Mesenchymal stem cell (in vitro differentiated cells and primary cell): ENCODE measurements around the gene KCNC1.

Source experiments
- DNase-seq: peaks from one replicate; pipeline ENCODE4 v3.0.0-alpha.2; 2013
- H2AFZ ChIP-seq: one replicate; pipeline ENCODE4 v1.6.1; 2013; ENCODE audit warnings: low read depth, mild to moderate bottlenecking, control low read depth, inconsistent platforms, low read length, moderate library complexity
- H2AK5ac ChIP-seq: 2 replicates; pipeline ENCODE4 v1.6.1; 2013; ENCODE audit warnings: low read length, moderate library complexity, mild to moderate bottlenecking, inconsistent platforms; ENCODE audit not compliant: severe bottlenecking
- H2BK120ac ChIP-seq: one replicate; pipeline ENCODE4 v1.6.1; 2013; ENCODE audit warnings: low read depth, mild to moderate bottlenecking, inconsistent platforms, low read length, moderate library complexity
- H2BK12ac ChIP-seq, 2 experiments: one replicate each; pipeline ENCODE4 v1.6.1; 2013; ENCODE audit warnings: inconsistent platforms in 2 of 2, low read length in 2 of 2, mild to moderate bottlenecking in 2 of 2, moderate library complexity in 2 of 2, control low read depth in 1 of 2
- H2BK15ac ChIP-seq: one replicate; pipeline ENCODE4 v1.6.1; 2013; ENCODE audit warnings: mild to moderate bottlenecking, low read depth, inconsistent platforms; ENCODE audit not compliant: poor library complexity, severe bottlenecking
- H2BK5ac ChIP-seq: 2 replicates; pipeline ENCODE4 v1.6.1; 2013; ENCODE audit warnings: low read depth, mild to moderate bottlenecking, low read length, control low read depth, inconsistent platforms; ENCODE audit not compliant: poor library complexity, severe bottlenecking
- H3K14ac ChIP-seq, 2 experiments: one replicate each; pipeline ENCODE4 v1.6.1; 2013; ENCODE audit warnings: inconsistent platforms in 2 of 2, low read length in 2 of 2, control low read depth in 1 of 2, mild to moderate bottlenecking in 1 of 2, moderate library complexity in 1 of 2
- H3K18ac ChIP-seq, 2 experiments: one replicate each; pipeline ENCODE4 v1.6.1; 2013; ENCODE audit warnings: inconsistent platforms in 2 of 2, low read length in 2 of 2, control low read depth in 1 of 2, low read depth in 1 of 2, mild to moderate bottlenecking in 1 of 2
- H3K23ac ChIP-seq, 2 experiments: one replicate each; pipeline ENCODE4 v1.6.1; 2013; ENCODE audit warnings: inconsistent platforms in 2 of 2, low read length in 2 of 2, mild to moderate bottlenecking in 2 of 2, moderate library complexity in 2 of 2, control low read depth in 1 of 2
- H3K27ac ChIP-seq: 2 replicates; pipeline ENCODE4 v1.5.1; 2013; ENCODE audit warnings: mild to moderate bottlenecking, moderate library complexity, low read length, control low read depth, inconsistent platforms; ENCODE audit not compliant: poor library complexity, severe bottlenecking
- H3K27me3 ChIP-seq, 2 experiments: 2 replicates each; pipeline versions ENCODE4 v1.6.1 to v1.7.0; 2013; ENCODE audit warnings: low read length in 2 of 2, mild to moderate bottlenecking in 2 of 2, moderate library complexity in 2 of 2, control low read depth in 1 of 2, inconsistent platforms in 1 of 2; ENCODE audit not compliant: control insufficient read depth in 1 of 2, insufficient read depth in 1 of 2
- H3K36me3 ChIP-seq, 2 experiments: 2 replicates each; pipeline versions ENCODE4 v1.6.1 to v1.7.0; 2013; ENCODE audit warnings: low read length in 2 of 2, control low read depth in 1 of 2, inconsistent platforms in 1 of 2, low read depth in 1 of 2, mild to moderate bottlenecking in 1 of 2; ENCODE audit not compliant: insufficient read depth in 2 of 2, control insufficient read depth in 1 of 2
- H3K4ac ChIP-seq, 2 experiments: one replicate each; pipeline ENCODE4 v1.6.1; 2013; ENCODE audit warnings: inconsistent platforms in 2 of 2, low read length in 2 of 2, mild to moderate bottlenecking in 2 of 2, moderate library complexity in 2 of 2, control low read depth in 1 of 2, low read depth in 1 of 2
- H3K4me1 ChIP-seq: 2 replicates; pipeline ENCODE4 v1.6.1; 2013; ENCODE audit warnings: low read depth, low read length, control low read depth; ENCODE audit not compliant: control insufficient read depth, insufficient read depth
- H3K4me2 ChIP-seq: 2 replicates; pipeline ENCODE4 v1.6.1; 2013; ENCODE audit warnings: low read length, mild to moderate bottlenecking, inconsistent platforms; ENCODE audit not compliant: poor library complexity, severe bottlenecking
- H3K4me3 ChIP-seq, 2 experiments: 2 replicates each; pipeline versions ENCODE4 v1.5.1 to v1.7.0; 2013; ENCODE audit warnings: low read length in 2 of 2, mild to moderate bottlenecking in 2 of 2, control low read depth in 1 of 2, low read depth in 1 of 2; ENCODE audit not compliant: insufficient read depth in 1 of 2
- H3K79me1 ChIP-seq: replicated peaks from 2 replicates; pipeline ENCODE4 v1.6.1; 2013; ENCODE audit warnings: mild to moderate bottlenecking, control low read depth, low read length, inconsistent platforms; ENCODE audit not compliant: poor library complexity, severe bottlenecking
- H3K9ac ChIP-seq: 2 replicates; pipeline ENCODE4 v1.7.0; 2013; ENCODE audit warnings: mild to moderate bottlenecking, low read length, moderate library complexity
- H3K9me3 ChIP-seq: 2 replicates; pipeline ENCODE4 v1.7.0; 2013; ENCODE audit warnings: mild to moderate bottlenecking, low read length; ENCODE audit not compliant: control insufficient read depth
- H4K8ac ChIP-seq: one replicate; pipeline ENCODE4 v1.6.1; 2013; ENCODE audit warnings: inconsistent platforms, mild to moderate bottlenecking, low read length, moderate library complexity
- H4K91ac ChIP-seq: one replicate; pipeline ENCODE4 v1.6.1; 2013; ENCODE audit warnings: mild to moderate bottlenecking, low read length, inconsistent platforms
- WGBS: methylation state at CpG from one replicate; pipeline ENCODE4 v1.1.7; 2013; ENCODE audit warnings: mixed read lengths; 5-methylcytosine and 5-hydroxymethylcytosine counted together

Gene KCNC1

DNA sequence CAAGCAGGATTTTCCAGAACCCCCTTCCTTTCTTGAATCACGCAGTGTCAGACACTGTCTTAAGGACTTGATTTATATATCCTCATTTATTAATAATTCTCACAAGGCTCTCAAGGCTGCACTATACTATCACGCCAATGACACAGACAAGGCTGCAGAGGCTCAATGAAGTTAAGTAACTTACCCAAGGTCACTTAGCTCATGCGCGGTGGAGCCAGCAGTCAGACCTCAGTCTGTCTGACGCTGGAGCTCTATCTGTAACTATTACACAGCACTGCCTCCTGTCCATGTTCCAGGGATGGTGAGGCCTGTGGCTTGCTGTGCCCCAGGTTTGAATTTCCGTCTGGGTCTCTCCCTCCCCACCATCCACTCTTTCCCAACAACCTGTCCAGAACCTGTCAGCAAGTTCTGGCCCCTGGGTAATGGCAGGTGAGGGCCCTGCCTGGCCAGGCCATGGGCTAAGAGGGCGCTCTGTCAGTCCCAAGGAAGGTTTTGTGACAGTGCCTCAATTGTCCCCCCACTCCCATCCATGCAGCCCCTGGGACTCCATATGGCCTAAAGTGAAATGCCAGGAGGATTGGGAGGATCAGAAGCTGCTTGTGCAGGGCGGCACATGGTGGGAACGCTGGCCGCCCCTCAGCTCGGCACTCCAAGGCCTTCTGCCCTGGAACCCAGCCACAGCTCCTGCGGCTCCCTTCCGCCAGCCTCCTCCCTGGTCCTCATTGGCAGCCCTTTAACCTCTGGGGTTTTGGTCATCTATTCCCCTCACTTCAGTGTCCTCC, 8.6 kb downstream of the KCNC1 start:
- H3K4me3 ChIP-seq = no peak overlapping the region
- DNase-seq = no peak
- H3K9ac ChIP-seq = no peak overlapping the region
- H3K79me1 ChIP-seq = no peaks in the 10 kb centered on the region
- H3K9me3 ChIP-seq = no peaks in the 10 kb centered on the region
- no peak overlapping the region for H3K27ac ChIP-seq
- no peaks in the 10 kb centered on the region for H3K36me3 ChIP-seq
- no peak overlapping the region for H4K8ac ChIP-seq
- no peak overlapping the region for H3K4me2 ChIP-seq
- no peak overlapping the region for H2BK15ac ChIP-seq
- no peak overlapping the region for H2BK120ac ChIP-seq
- no peak overlapping the region for H2BK12ac ChIP-seq
- no peak overlapping the region for H3K14ac ChIP-seq
- no peak overlapping the region for H2AK5ac ChIP-seq
- WGBS = 85% methylated on average over 12 of the region's 13 CpGs
- no peak overlapping the region for H3K18ac ChIP-seq
- no peak overlapping the region for H3K4ac ChIP-seq
- no peak overlapping the region for H2BK5ac ChIP-seq
- no peak overlapping the region for H3K23ac ChIP-seq
- no peak overlapping the region for H4K91ac ChIP-seq
- H2AFZ ChIP-seq = no peak overlapping the region
- H3K27me3 ChIP-seq = peaks cover 52 to 66% of the 10 kb centered on the region in 2 experiments
- peaks cover 2% of the 10 kb centered on the region for H3K4me1 ChIP-seq

DNA sequence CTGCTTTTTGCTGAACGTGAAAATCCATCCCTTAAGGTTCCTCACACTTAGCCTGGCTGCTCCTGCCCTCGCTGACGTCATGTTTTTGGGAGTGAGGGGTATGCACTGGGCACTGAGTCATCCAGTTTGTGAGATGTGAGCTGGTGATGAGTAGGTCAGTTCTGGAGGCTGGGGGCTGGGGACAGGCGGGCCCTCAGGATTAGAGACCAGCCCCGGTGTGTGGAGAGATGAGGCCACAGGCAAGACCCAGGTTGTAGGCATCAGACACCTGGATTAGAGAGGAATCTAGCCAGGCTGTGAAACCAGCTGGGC, 9.2 kb downstream of the KCNC1 start:
- H3K27ac ChIP-seq = no peak overlapping the region
- H3K4me1 ChIP-seq = peaks cover 2% of the 10 kb centered on the region
- H3K4me3 ChIP-seq = no peak overlapping the region
- H3K23ac ChIP-seq = no peak overlapping the region
- no peak overlapping the region for H2BK15ac ChIP-seq
- H2BK5ac ChIP-seq = no peak overlapping the region
- H3K27me3 ChIP-seq = peaks cover 49 to 64% of the 10 kb centered on the region in 2 experiments
- H3K9me3 ChIP-seq = no peaks in the 10 kb centered on the region
- H3K79me1 ChIP-seq = no peaks in the 10 kb centered on the region
- H2BK12ac ChIP-seq = no peak overlapping the region
- no peak overlapping the region for H3K18ac ChIP-seq
- H3K4ac ChIP-seq = no peak overlapping the region
- no peak overlapping the region for H2AFZ ChIP-seq
- no peak for DNase-seq
- no peak overlapping the region for H2BK120ac ChIP-seq
- no peaks in the 10 kb centered on the region for H3K36me3 ChIP-seq
- no peak overlapping the region for H2AK5ac ChIP-seq
- H3K14ac ChIP-seq = no peak overlapping the region
- WGBS = 60% methylated on average over 4 of the region's 5 CpGs
- no peak overlapping the region for H3K4me2 ChIP-seq
- H4K91ac ChIP-seq = no peak overlapping the region
- H3K9ac ChIP-seq = no peak overlapping the region
- H4K8ac ChIP-seq = no peak overlapping the region

DNA sequence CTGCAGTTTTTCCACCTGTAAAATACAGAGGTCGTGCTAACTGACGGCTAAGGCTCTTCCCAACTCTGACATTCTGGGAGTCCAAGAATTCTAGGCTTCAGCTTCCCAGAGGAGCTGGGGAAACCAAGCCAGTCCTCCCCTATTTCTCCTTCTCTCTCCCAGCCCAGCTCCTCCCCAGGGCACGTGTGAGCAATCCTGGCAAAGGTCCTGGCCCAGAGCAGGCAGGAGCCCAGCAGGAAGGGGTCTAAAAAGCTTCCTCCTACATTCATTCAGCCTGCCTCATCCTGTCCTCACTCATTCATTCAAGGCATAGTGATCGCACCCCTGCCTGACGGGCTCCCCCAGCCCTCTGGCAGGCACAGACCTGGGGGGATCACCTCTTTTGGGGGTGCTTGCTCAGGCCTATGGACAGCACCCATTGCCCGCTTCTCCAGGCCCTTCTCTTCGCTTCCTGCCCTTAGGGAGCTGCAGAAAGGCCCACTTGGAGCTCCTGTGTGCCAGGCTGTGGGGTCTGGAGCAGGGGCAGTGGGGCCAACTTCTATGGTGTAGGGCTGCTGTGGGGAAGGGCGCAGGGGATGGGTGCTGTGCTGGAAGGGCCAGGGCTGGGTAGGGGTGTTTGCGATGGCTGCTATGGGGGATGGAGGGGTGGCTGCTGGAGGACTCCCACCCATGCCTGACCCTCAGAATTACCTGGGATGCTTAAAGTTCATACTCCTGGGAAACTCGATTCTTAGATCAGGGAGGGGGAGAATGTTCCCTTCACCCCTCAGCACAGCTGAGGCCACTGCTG, 9.8 kb downstream of the KCNC1 start:
- no peaks in the 10 kb centered on the region for H3K4me1 ChIP-seq
- no peak overlapping the region for H3K4ac ChIP-seq
- no peak overlapping the region for H4K91ac ChIP-seq
- H3K79me1 ChIP-seq = no peaks in the 10 kb centered on the region
- H4K8ac ChIP-seq = no peak overlapping the region
- no peak overlapping the region for H2AK5ac ChIP-seq
- H3K36me3 ChIP-seq = no peaks in the 10 kb centered on the region
- 72% methylated on average over 10 of the region's 10 CpGs for WGBS
- no peak overlapping the region for H3K18ac ChIP-seq
- no peak overlapping the region for H2BK15ac ChIP-seq
- H3K4me3 ChIP-seq = no peak overlapping the region
- no peak overlapping the region for H2BK12ac ChIP-seq
- H3K14ac ChIP-seq = no peak overlapping the region
- H3K27me3 ChIP-seq = peaks cover 46 to 63% of the 10 kb centered on the region in 2 experiments
- no peak overlapping the region for H3K23ac ChIP-seq
- H3K9me3 ChIP-seq = no peaks in the 10 kb centered on the region
- H2BK120ac ChIP-seq = no peak overlapping the region
- no peak overlapping the region for H2BK5ac ChIP-seq
- H3K4me2 ChIP-seq = no peak overlapping the region
- H3K27ac ChIP-seq = no peak overlapping the region
- no peak overlapping the region for H2AFZ ChIP-seq
- DNase-seq = no peak
- H3K9ac ChIP-seq = no peak overlapping the region

DNA sequence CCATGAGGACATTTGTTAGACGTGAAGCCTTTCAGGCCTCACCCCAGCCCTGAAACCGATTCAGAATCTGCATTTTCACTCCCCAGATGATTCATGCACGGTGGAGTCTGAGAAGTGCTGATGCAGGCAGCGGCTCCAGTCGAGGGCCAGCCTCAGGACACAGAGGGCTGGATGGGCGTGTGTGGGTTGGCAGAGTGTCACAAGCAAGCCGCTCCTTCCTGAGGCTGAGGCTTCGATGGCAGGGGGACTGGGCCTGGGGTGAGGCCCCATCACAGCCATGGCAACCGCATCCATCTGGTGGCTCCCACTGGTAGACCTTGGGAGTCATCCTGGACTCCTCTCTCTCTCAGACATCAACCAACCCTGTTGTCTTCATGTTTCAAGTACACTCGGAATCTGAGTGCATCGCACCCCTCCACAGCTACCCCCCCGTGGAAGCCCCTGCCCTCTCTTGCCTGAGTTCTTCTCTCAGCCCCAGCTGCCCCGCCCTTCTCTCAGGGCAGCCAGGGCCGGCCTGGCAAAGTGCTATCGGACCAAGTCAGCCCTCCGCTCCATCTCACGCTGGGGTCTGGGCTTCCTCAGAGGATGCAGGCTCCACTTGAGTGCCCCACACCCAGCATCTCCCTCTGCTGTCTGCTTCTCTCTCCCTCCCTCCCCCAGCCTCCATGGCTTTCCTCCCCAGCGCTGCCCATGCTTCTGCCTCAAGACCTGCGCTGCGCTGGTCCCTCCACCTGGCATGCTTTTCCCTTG, 10.6 kb downstream of the KCNC1 start:
- Histone ChIP-seq H4K8ac (no peak overlapping the region), H3K18ac (no peak overlapping the region), H3K4me2 (no peak overlapping the region), H4K91ac (no peak overlapping the region), H3K27ac (no peak overlapping the region), H2BK15ac (no peak overlapping the region), H2AFZ (no peak overlapping the region), H3K4me3 (no peak overlapping the region), H3K4me1 (no peaks in the 10 kb centered on the region), H3K36me3 (no peaks in the 10 kb centered on the region), H3K4ac (no peak overlapping the region), H3K9me3 (no peaks in the 10 kb centered on the region), H3K9ac (no peak overlapping the region), H2BK120ac (no peak overlapping the region), H2AK5ac (no peak overlapping the region), H3K27me3 (peaks cover 38 to 63% of the 10 kb centered on the region in 2 experiments), H3K79me1 (no peaks in the 10 kb centered on the region), H3K23ac (no peak overlapping the region), H2BK12ac (no peak overlapping the region), H2BK5ac (no peak overlapping the region), H3K14ac (no peak overlapping the region)
- 82% methylated on average over 20 of the region's 20 CpGs for WGBS
- DNase-seq = no peak
